Fibroblast of peridontal ligament (primary cell): Measurements from ENCODE around the gene FHOD1.

Source experiments
- DNase-seq: peaks from one replicate; pipeline ENCODE4 v3.0.0-alpha.2; 2010; ENCODE audit errors: extremely low read depth

The FHOD1 gene

DNA sequence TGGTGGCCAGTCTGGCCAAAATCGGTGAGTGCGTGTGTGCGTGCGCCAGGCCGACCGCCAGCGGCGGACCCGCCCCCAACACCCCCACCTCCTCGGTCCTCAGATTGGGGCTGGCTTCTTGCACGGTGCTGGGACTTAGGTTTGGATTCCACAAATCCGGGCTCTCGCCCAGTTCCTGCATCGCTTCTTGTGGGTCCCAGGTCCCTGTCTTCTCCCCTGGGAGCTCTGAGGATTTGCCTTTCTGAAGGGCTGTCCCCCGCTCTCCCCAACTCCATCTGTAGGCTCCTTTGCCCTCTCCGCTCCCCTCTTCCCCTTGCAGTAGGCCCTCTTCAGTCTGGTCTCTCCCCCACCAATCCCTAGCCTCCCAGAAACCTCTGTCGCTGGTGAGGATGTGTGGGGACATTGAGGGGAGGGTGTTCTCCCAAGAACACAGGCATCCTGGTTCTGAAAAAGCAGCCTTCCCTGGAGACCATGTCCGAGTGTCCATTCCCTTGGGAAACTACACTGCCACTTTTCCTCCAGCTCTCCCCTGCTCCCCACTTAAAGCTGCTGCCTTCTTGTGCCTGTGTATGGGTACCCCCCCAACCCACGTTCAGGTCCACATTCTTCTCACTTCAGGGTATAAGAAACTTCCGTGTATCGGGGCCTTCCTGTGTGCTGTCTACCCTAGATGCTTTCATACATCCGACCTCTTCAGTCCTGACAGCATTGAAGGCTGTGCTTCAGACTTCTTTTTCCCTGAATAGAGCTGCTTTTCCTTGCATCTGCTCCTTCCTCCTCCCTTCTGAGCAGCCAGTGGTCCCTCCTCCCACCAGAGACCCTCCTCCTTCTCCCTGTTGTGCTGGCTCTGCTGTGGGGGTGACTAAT lies 2.1 kb upstream of the FHOD1 start:
- DNase-seq, result no peak

DNA sequence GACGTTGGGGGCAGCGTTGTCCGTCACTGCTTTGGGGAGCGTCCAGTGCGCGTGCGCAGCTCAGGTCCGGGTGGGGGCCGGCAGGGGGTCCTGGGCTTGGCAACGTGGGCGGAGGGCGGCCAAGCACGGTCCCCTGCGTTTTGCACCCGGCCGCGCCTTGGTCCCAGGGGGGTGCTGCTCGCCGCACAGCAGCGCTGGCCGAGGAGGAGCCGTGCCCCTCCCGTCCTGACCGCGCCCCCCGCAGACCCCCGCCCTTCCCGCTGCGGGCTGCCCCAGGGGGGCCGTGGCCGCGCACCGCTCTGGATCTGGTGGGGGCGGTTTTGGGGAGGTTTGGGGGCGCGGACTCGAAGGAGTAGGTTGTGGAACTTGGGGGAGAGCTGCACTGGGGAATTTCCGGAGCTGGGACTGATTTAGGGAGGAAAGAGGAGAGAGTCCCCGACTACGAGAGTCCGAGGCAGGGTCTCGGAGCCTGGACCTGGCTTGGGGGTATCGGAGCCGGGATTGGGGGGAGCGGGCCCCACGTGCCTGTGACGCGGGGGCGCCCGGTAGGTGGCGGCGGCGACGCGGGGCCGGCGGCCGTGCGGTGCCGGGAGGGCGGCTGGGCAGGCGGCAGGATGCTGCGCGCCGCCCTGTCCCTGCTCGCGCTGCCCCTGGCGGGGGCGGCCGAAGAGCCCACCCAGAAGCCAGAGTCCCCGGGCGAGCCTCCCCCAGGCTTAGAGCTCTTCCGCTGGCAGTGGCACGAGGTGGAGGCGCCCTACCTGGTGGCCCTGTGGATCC lies 1.3 kb upstream of the FHOD1 start, which contains the start of gene SLC9A5:
TSS of gene SLC9A5 (plus strand) at position 579 of the 777 bp plus-strand sequence. CDS start at position 615, 36 bp downstream.
- DNase-seq, result no peak

DNA sequence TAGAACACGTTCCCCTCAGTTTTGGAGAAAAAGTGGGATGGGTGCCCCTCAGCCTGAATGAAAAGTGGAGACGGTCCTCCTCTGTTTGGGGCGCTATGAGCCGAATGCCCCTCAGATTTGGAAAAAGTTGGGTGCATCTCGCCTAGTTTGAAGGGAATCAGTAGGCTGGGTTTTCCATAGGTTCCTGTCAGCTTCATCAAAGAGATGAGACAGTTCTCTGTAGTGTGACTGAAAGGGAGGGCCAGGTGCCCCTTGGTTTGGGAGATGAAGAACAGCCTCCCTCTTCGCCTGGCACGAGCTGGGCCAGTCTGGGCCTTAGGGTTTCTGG lies 756 bp upstream of the FHOD1 start:
- no peak for DNase-seq

DNA sequence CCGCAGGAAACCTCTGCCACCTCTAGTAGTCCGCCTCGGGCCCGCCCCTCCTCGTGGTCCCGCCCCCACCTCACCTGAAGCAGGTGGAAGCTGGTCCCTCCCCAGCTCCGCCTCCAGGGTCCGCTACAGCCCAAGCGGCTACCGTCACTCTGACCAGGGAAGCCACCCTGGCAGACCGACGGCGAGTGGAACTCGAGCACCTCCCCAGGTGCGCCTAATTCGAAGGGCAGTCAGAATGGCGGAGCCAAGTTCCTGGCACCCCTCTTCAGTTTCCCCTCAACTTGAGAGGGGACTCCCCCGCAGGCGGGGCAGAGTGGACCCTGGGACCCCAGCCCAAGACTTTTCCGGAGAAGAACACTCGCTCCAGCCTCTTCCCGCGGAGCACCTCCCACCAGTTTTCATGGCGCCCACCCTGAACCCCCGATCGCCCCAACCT lies 507 bp downstream of the FHOD1 start:
- DNase-seq, result no peak

DNA sequence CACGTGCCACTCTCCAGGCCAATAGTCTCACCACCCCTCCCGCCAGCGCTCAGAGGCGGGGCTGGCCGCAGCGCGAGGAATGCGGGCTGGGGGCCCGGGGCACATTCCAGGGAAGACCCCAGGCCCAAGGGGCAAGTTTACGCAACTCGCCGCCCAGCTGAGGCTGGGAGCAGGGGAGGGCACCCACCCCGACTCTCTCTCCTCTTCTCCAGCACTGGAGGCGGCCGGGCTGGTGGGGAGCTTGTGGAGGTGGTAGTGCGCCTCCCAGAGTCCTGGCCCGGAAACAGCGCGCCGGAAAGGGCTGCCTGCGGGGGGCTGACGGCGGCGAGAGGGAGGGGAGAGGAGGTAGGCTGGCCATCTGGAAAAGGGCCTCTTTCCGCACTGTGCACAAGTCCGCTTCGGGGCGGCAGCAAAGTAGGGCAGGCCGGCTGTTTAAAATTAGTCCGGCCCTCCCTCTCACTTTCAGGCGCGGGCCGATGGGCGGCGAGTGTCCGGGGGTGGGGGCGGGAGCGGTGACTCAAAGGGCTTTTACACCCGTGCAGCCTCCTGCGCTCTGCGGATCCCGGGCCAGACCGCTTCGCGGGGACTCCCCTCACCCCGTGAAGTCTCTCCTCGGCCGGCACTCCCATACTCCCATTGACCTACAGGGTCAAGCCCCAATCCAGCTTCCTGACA lies 1.1 kb downstream of the FHOD1 start:
- DNase-seq, result peak; percentile 84

DNA sequence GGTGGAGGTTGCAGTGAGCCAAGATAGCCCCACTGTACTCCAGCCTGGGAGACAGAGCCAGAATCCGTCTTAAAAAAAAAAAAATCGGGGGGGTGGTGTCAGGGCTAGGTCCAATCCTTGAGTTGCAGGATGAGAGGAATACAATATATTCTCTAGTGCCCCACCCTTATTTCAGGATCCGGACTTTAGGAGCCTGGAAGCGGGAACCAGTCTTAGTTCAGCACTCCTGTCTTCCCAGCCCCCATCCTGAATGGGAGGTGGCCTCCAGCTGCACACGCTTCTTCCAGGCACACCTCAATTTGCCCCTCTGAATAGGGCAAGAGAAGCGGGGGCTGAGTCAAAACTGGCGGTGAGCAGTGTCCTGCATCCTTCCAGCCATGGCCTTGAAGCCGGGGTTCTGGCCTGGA lies 1.6 kb downstream of the FHOD1 start:
- DNase-seq, result no peak

DNA sequence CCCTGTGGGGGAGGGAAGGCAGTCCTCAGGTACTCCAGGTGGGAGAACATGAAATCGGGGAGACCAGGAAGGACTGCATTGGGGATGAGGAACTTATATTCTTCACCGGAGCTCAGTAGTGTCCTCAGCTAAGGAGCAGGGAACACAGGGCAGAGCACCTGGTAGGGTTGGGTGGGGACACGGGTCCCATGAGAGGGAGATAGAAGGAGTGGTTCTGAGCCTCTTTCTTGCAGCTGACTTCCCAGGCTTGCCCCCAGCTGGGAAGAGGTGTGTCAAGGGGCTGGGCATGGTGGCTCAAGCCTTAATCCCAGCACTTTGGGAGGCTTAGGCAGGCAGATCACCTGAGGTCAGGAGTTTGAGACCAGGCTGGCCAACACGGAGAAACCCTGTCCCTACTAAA lies 2.1 kb downstream of the FHOD1 start:
- no peak for DNase-seq

DNA sequence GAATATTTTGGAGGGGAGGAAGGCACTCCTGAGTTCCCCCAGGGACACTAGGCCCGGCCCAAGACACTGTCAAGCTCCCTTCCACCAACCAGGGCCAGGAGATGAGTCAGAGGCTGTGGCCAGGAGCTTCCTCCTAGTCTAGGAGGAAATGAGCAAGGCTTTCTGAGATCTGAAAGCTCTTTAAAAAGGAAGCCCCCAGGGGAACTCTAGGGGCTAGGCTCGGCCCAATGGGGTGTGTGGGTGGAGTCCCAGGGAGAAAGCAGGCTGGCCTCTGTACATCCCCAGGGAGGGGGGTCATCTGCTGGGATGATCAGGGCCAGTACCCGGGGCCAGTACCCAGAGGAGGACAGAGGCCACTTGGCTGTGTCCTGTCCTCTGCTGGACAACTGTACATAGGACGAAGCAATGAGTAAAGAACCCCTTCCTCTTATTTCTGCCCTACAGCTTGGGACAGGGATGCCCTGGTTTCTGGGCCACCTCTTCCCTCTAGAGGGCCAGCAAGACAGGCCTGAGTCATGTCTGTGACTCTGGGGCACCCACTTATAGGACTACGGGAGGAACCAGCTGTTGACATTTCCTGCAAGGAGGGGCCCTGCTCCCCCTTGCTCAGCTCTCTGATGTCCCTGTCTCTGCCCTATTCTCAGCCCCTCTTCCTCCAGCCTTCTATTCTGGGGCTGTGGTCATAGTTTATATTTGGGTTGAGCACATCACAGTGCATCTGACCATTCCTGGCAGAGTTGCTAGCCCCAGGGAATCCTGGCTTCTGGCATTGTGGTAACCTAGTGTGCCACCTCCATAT lies 2.7 kb downstream of the FHOD1 start:
- DNase-seq, result peak; percentile 83

DNA sequence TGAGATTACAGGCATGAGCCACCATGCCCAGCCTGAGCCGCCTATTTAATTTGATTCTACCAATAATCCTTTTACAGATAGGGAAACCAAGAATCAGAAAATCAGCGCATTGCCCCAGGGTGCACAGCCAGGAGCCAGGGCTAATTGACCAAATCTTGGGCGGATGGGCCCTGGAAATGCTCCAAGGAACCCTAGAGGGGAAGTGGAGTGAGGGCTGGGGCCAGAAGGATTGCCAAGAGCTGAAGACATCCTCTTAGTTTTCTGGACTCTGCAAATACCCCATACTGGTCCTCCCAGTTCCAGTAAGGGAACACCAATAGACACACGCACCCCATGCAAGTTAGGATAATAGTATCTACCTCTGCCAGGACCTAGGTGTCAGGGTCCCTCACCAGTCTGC lies 3.8 kb downstream of the FHOD1 start:
- no peak for DNase-seq

DNA sequence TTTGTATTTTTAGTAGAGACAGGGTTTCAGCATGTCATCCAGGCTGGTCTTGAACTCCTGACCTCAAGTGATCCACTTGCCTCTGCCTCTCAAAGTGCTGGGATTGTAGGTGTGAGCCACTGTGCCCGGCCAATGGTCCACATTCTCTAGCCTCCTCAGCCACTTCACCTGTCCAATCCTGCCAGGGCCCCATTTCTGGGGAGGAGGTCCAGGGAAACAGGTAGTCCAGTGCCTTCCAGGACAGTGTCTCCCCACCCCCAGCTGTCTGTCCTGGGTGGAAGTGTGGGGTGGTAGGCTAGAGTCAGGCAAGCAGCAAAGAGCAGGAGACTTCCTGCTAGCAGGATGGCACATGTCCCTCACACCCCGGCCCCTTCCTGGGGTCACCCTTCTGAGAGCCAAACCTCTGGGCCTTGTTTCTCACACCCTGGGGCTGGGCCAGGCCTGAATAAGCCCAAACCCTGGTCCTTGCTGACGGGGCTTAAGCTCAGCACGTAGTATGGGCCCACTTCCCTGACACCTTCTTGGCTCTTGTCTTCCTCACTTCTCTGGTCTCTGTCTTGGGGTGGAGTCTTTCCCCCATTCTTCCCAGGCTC lies 5.0 kb downstream of the FHOD1 start:
- DNase-seq, result no peak

DNA sequence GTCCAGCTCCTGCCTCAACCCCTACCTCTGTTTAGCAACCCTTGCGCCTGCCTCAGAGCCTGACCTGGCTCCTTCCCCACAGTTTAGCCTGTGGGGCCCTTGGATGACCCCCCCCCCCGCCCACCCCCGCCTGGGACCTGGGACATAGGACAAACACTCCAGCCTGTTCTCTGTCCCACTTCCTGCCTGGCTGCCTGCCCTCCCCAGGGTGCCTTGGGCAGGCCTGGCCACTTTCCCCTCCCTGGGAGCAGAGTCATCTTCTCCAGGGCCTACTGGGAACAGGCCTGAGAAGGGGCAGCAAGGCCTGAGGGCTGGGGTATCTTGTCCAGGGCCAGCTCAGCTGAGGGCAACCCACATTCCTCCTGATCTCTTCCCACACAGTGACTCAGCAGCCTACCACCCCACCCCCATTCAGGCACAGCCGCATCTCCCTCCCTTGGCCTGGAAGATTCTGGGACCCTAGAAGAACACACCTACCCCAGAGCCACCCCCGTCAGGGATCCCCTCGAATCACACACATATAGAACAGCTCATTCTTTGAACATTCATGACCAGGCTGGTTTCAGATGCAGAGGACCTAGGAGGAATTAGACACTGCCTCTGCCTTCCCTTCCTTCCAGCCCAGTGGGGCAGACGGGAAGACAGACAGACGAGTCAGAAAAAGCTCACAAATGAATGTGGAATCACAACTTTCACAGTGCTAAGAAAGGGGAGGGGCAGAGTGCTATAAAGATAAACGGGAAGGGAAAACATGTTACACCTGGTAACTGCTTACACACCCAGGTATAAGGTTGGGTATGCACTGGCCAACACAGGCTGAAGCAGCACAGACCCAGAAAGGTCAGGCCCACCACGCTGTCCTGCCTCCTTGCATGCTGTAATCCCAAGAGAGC lies 6.0 kb downstream of the FHOD1 start:
- peak; percentile 74 for DNase-seq

DNA sequence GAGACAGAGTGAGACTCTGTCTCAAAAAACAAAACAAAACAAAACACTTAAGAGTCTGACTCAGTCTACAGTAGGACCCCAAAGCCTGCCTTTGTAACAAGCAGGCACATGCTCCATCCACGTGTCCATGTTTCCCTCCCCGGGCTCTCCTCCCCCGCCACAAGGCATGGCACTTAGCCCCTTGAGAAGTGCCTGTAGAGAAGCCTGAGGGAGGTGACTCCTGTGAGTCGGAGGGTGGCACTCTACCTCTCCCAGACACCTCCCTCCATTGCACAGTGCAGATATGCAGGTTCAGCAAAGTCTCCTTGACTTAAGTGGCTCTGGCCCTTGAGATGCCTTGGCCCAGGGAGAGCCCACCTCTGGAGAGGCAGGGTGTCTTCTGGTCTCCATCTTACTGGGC lies 6.8 kb downstream of the FHOD1 start:
- no peak for DNase-seq

DNA sequence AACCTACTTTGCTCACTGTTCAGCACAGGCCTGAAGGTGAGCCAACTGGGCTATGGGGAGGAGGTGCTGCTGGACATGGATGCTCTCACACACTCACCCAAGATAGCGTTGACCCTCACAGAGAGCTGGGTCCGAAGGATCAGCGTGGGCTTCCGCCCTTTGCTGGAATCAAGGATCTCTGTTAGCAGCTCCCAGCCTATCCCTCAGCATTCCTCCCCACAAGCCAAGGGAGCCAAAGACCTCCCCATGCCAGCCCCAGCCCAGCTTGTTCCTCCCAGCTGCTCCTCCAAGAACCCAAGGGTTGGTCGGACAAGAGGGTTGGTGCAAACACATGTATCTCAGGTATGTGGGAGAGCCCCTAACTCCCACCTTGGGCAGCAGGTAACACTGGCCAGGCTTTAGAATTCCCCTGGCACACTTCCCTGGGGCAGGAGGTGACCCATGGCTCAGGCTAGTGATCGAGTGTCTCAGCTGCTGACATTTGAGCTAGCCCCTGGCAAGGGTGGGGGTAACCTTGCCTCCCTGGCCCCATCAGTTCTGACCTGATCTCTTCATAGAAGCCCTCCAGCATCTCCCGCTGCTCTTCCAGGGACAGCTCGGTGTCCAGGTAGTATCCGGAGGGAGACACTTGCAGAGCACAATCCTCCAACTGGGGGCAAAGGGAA lies 8.3 kb downstream of the FHOD1 start:
- DNase-seq, result no peak

DNA sequence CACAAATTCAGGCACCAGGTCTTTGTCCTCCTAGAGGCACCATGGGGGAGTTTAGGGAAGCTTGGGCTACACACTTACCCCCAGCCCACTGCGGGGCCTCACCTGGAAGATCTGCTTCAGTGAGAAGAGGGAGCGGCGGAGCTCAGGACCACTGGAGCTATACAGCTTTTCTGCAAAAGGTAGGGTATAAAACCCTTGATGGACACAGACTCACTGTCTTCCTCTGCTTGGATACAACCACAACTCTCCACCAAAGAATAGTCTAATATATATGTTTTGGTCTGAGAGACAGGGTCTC lies 9.1 kb downstream of the FHOD1 start:
- DNase-seq, result no peak

DNA sequence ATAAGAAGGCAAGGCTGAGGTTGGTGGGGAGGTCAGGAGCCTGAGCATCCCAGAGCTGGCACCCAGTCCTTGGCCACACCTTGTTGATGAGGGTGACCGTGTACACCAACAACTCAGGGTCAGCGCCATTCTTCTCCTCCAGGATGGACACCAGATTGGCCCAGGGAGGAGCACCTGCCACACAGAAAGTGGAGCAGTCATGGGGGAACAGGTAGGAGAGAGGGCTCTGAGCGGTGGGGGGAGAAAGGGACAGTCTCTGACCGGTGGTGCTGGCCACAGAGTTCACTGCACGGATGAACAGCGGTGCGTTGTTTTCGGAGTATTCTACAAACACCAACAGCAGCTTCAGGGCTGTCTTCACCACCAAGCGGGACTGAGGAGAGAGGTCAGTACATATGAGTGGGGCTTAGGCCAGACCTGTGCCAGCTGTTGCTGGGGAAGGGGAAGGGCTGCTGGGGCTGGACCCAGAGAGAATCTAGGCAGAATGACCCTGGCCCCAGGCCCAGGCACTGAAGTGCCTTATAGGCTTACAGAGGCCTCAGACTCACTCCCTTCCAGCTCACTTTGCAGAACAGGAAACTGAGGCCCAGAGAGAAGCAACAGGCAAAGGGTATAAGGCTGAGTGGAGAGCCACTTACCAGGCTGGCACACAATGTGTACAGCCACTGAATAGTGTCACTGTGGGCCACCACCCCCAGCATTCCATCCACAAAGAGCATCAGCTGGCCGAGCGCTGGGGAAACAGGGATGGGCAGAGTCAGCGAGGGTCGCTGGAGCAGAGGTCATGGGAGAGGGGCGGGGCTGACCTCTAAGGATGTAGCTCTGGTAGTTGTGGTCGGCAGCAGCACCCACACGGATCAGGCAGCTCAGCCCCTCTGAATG lies 9.6 kb downstream of the FHOD1 start:
- no peak for DNase-seq

DNA sequence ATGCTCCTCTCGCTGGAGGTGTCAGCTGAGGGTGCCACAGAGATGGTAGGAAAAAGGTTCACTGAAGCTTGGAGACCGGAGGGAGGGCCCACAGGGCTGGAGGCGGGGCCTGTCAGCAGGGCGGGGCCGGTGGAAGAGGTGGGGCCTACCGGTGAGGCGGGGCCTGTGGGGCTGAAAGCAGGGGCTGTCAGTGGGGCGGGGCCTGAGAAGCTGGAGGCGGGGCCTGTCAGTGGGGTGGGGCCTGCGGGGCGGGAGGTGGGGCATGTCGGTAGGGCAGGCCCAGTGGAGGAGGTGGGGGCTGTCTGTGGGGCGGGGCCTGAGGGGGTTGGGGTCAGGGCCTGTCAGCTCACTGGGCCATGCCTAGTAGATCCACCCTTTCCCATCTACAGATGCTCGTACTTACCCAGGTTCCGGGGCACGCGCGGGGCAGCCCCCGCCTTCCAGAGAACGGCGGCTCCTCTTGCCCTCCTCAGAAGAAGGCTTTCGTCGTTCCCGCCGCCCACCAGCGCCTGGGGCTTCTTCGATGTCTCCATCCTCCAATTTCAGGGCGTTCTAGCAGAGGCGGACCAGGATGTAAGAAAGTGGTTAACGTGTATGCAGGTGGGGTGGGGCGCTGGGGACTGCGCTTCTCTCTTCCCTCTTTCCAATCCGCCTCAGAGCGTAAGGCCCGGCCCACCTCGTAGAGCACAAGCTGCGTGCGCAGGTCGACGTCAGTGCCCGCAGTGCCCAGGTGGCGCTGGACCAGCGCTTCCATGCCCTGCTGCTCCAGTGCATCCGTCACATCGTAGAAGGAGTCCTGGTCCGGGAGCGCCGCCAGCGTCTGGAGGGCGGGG lies 10.5 kb downstream of the FHOD1 start:
- DNase-seq, result no peak

DNA sequence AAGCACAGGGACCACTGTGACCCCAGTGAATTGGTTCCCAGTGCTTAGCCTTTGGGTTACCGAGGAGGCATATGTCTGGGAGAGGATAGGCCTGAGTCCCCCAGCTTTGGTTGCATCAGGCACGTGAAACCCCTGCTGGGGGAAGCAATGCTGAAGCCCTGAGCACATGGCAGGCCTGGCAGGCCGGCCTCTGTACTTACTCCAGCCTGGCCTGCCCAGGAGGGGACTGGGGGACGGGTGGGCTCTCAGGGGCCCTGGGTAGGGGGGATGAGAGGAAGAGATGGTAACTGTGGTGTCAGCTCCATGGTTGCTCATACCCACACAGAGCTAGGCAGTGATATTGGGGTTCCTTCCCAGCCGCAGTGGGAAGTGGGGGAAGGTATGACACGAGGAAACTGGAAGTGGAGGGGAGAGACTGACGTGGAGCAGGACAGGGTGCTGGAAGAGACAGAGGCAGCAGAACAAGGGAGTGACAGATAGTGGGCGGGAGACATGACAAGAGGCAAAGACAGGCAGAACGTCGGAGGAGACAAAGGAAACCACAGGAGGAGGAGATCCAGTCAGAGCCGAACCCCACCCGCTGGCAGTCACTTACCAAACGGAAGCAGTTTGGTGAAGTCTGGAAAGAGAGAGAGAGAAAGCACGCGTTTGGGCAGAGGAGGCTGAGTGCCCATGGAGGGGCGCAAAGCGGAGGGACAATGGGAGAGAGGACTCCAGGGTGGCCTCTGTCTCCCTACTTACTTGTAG lies 11.3 kb downstream of the FHOD1 start:
- DNase-seq, result no peak
